B cell (primary cell): ENCODE measurements around the gene RAI2.

Experiments
- CTCF ChIP-seq: fragments of 200-600 bp; IDR thresholded peaks from one replicate; pipeline ENCODE4 v1.8.0; 2022; ENCODE audit warnings: antibody characterized with exemption, mild to moderate bottlenecking
- EZH2 ChIP-seq: IDR thresholded peaks from 2 replicates; pipeline ENCODE4 v1.6.1; 2012; ENCODE audit warnings: borderline replicate concordance, low read depth, mild to moderate bottlenecking, moderate library complexity, low read length; ENCODE audit not compliant: insufficient read depth, poor library complexity, severe bottlenecking

- TF ChIP-seq CTCF, result no peak
- no peak for TF ChIP-seq EZH2
Measured at GRCh38 chrX:17844236-17844635, 16.9 kb downstream of the RAI2 start.
